Chondrocyte (in vitro differentiated cells): ENCODE measurements around the gene CMA1. TPM values are rescaled to one million over a fixed set of nuclear protein-coding genes. Genes with fewer than 3 reads are reported as not detected.
"Not testable (repeated sequence)": the region's sequence is repeated elsewhere in the genome, so short reads cannot be mapped to it uniquely, and the experiment has no call there.

ENCODE experiments used
- DNase-seq: peaks from one replicate; pipeline ENCODE4 v3.0.0; 2021; ENCODE audit warnings: mixed read lengths, low spot score
- H3K27ac Mint-ChIP-seq: one replicate; pipeline ENCODE4 v1.8.0; 2021; ENCODE audit warnings: mild to moderate bottlenecking, moderate library complexity, mixed read lengths; ENCODE audit not compliant: unreplicated experiment
- H3K27me3 Mint-ChIP-seq: 2 replicates; pipeline ENCODE4 v1.8.0; 2021; ENCODE audit warnings: low read depth, mixed read lengths
- H3K36me3 Mint-ChIP-seq: 2 replicates; pipeline ENCODE4 v1.8.0; 2021; ENCODE audit warnings: low read depth, mixed read lengths
- H3K4me1 Mint-ChIP-seq: 2 replicates; pipeline ENCODE4 v1.8.0; 2021; ENCODE audit warnings: low read depth, mild to moderate bottlenecking, mixed read lengths
- H3K4me3 Mint-ChIP-seq: one replicate; pipeline ENCODE4 v1.8.0; 2021; ENCODE audit warnings: mild to moderate bottlenecking, moderate library complexity, mixed read lengths; ENCODE audit not compliant: unreplicated experiment
- H3K9me3 Mint-ChIP-seq: 2 replicates; pipeline ENCODE4 v1.8.0; 2021; ENCODE audit warnings: low read depth, mixed read lengths
- CTCF ChIP-seq: fragments of 200-600 bp; sonication (generic); IDR thresholded peaks from 2 replicates; pipeline ENCODE4 v1.5.0; 2021; ENCODE audit warnings: antibody characterized with exemption, mild to moderate bottlenecking, moderate library complexity
- total RNA-seq: library from RNA; stranded (reverse); gene quantifications from 3 replicates; pipeline ENCODE4 v1.2.1, GENCODE V29; 2021

The CMA1 gene
- total RNA-seq, 1 donor from 2014 or later, result not detected

GRCh38 chr14:24504425-24504950 lies 3.6 kb downstream of the CMA1 start:
- peaks cover 2% of the 10 kb centered on the region for H3K27me3 Mint-ChIP-seq
- H3K36me3 Mint-ChIP-seq, result no peaks in the 10 kb centered on the region
- peaks cover 5% of the 10 kb centered on the region for H3K9me3 Mint-ChIP-seq
- no peak overlapping the region for H3K27ac Mint-ChIP-seq
- no peak overlapping the region for H3K4me3 Mint-ChIP-seq
- no peak for TF ChIP-seq CTCF
- DNase-seq, result no peak
- H3K4me1 Mint-ChIP-seq, result no peaks in the 10 kb centered on the region

GRCh38 chr14:24491586-24492408 lies 16.3 kb downstream of the CMA1 start:
- H3K4me1 Mint-ChIP-seq, DNase-seq, H3K4me3 Mint-ChIP-seq, H3K27me3 Mint-ChIP-seq, H3K27ac Mint-ChIP-seq, H3K36me3 Mint-ChIP-seq: not testable (repeated sequence)
- peaks cover 25% of the 10 kb centered on the region for H3K9me3 Mint-ChIP-seq

GRCh38 chr14:24483604-24484252 lies 24.3 kb downstream of the CMA1 start:
- no peaks in the 10 kb centered on the region for H3K27me3 Mint-ChIP-seq
- H3K27ac Mint-ChIP-seq, result no peak overlapping the region
- no peaks in the 10 kb centered on the region for H3K4me1 Mint-ChIP-seq
- no peak for TF ChIP-seq CTCF
- no peaks in the 10 kb centered on the region for H3K36me3 Mint-ChIP-seq
- H3K9me3 Mint-ChIP-seq, result peaks cover 2% of the 10 kb centered on the region
- H3K4me3 Mint-ChIP-seq, result no peak overlapping the region
- DNase-seq, result no peak

DNA sequence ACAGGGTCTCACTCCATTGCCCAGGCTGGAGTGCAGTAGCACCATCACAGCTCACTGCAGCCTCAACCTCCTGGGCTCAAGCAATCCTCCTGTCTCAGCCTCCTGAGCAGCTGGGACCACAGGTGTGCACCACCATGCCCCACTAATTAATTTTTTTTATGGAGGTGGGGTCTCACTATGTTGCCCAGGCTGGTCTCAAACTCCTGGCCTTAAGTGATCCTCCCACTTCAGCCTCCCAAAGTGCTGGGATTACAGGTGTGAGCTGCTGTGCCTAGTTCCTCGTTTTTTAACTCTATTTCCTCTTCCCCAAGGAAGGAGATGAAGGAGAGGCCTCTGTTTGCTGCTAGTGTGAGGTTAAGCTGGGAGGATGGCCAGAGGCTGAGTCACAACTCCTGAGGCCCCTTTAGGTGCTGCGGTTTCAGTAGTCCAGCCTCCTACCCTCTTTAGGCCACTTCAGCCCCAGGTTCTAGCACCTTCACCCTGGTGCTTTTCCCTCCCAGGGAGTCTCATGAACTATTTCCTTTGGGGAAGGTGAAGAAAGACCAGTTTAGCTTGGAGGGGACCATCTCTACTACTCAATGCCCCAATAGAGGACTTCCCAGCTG lies 25.3 kb downstream of the CMA1 start:
- not testable (repeated sequence) for H3K9me3 Mint-ChIP-seq, H3K27ac Mint-ChIP-seq, DNase-seq, H3K27me3 Mint-ChIP-seq, H3K4me1 Mint-ChIP-seq, H3K4me3 Mint-ChIP-seq, H3K36me3 Mint-ChIP-seq

DNA sequence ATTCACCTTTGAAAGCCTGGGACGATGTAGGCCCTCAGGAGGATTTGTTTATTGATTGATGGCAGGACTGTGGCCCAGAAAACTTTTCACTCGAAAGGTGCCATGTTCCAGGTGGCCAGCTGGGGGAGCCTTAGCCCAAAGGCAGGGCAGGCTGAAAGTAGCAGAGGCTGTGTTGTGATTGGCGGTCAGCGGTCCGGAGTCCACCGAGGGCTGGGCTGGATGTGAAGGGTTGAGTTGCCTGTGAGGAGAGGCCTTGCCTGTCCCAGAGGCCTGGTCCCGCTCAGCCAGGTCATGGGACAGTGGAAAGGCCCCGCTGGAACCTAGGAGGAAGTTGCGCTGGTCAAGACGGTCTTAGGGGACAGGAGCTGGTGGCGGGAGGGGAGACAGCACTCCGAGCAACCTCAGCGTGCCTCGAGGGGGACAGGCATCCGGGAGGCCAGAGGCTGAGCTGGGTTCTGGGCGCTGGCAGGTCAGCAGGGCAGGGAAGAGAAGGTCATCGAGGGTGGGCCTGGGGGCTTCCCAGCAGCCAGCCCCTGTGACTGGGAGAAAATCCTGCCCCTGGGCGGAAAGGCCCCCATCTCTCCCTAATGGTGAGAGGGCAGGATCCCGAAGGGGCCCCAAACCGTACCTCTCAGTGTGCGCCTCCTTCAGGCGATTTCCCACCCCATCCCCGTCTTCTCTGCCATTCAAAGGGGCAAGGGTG lies 26.3 kb downstream of the CMA1 start:
- Mint-ChIP-seq H3K9me3 (peaks cover 2% of the 10 kb centered on the region), H3K4me1 (no peaks in the 10 kb centered on the region), H3K27ac (no peak overlapping the region), H3K4me3 (no peak overlapping the region), H3K36me3 (peaks cover 5% of the 10 kb centered on the region), H3K27me3 (no peaks in the 10 kb centered on the region)
- peak; percentile 69 for TF ChIP-seq CTCF
- no peak for DNase-seq

DNA sequence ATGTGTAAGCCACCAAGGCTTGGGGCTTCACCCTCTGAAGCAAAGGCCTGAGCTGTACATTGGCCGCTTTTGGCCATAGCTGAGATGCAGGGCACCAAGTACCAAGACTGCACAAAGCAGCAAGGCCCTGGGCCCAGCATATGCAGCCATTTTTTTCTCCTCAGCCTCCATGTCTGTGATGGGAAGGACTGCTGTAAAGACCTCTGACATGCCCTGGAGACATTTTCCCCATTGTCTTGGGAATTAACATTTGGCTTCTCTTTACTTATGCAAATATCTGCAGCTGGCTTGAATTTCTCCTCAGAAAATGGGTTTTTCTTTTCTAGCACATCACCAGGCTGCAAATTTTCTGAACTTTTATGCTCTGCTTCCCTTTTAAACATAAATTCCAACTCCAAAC lies 28.1 kb downstream of the CMA1 start:
- not testable (repeated sequence) for H3K27me3 Mint-ChIP-seq, H3K36me3 Mint-ChIP-seq, H3K27ac Mint-ChIP-seq, DNase-seq, H3K4me3 Mint-ChIP-seq, H3K9me3 Mint-ChIP-seq, H3K4me1 Mint-ChIP-seq
